ENCODE data around the gene TRAIP.
"Not testable (repeated sequence)": the region's sequence is repeated elsewhere in the genome, so short reads cannot be mapped to it uniquely, and the experiment has no call there.

The TRAIP gene

GRCh38 chr3:49872801-49873281 is 16.5 kb upstream of the TRAIP start:
- DNase-seq = no peak

DNA sequence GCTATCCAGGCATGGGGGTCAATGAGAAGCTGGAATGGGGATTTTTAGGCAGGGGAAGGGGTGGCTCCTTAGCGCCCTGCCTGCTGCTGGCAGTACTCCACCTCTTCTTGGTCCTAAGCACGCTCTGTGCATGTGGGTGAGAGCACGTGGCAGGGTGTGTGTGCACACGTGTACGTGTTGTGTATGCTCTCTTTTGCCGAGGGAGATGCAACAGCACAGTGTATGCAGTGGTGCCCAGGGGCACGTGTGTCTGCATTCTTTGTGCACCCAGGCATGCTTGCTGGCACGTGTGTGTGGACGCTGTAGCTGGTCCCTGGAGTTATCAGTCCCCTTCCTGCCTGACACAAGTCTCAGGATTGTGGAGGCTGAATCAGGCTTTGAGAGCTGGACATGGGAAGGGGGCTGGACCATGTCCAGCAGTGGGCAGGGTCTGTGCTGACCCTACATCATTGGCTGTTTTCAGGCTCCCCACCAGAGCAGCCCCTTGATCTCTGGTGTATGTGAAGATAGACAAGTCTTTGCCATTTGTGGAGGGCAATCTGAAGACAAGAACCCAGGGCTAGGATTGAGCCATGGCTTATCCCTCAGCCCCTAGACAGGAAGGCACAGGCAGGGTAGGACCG is 15.3 kb upstream of the TRAIP start:
- no peak for DNase-seq

GRCh38 chr3:49869525-49870126 is 13.3 kb upstream of the TRAIP start, which contains the start of gene CAMKV:
Gene CAMKV, minus strand, starts transcription at chr3:49869906. Its CDS starts 7,518 bp downstream, at chr3:49862388.
- DNase-seq = no peak

DNA sequence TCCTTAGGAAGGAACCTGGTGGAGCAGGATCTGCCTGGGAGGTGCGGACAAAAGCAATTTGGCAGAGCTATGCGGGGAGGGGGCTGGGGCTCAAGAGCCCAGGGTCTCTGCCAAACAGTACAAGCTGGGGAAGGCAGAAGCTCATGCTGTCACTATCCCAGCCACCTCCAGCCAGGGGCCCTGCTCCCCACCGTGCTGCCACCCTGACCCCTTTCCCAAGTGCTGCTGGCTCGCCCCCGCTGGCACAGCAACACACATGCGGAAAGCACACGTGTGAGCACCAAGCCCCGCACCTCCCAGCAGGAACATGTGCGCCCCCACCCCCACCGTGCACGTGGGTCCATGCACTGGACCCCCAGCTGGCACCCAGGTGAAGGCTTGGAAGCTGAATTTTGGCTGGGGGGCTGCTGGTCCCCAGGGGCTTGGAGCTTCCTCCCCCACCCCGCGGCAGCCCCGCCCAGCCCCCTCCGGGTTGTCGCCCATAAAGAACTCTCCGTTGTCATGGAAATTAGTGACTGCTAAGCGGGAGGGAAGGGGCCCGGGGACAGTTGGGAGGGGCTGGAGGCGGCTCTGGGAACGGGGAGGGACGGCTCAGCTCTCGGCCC is 12.6 kb upstream of the TRAIP start:
- DNase-seq = no peak

- no peak for DNase-seq
These were observed 11.5 kb upstream of the TRAIP start for GRCh38 chr3:49867871-49868321.

- DNase-seq = no peak
These were observed 11.0 kb upstream of the TRAIP start for GRCh38 chr3:49867400-49867799.

DNA sequence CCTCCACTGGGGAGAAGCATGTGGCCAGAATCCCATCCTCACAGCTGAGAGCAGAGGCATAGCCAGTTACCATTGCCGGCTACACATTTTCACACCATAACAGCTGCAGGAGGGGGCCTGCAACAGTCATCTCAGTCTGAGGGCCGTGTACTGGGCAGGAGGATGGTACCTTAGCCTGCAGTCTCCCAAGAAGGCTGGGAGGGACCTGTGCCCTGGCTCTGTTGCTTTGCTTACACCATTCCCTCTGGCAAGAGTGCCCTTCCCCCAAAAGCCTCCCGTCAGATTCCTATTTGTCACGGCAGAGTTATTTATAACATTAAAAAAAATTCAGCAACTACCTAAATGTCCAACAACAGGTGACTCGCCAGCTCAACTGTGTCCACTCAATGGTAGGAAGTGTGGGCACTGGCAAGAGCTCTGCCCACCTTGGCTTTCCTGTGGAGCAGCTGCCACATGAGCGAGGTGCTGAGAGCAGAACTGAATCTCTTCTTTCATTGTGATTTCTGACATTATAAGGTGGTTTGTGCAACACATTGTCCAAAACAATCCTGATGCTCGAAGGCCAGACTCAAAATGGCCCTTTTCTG is 8.9 kb upstream of the TRAIP start:
- no peak for DNase-seq

GRCh38 chr3:49864505-49864904 is 8.1 kb upstream of the TRAIP start:
- DNase-seq = no peak

DNA sequence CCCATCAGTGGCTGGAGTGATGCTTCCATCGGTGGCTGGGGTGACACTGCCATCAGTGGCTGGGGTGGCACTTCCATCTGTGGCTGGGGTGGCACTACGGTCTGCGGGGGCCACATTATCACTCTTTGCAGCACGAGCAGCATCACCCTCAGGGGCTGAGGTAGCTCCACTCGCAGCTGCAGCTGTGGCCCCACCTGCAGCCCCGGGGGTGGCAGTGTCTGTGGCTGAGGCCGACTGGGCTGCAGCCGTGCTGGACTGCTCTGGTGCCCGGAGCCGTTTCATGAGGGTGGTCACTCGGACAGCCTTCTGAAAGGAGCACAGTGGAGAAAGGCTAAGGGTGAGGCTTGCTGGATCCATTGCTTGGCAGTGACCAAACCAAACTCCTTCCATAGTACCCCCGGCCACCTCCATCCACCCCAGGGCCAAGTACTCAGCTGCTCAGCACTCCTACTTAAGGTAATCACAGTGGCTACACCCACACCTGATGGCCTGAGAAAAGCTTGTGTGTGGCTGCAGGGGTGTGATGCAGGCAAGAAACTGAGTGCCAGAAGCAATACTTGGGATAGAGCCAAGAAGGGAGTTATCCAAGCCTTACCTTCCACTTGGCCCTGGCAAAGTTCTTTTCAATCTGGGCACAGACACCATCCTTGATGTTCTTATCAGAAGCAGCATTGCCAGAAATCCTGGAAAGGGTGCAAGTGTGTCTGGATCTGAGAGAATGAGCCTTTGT is 3.4 kb upstream of the TRAIP start:
- no peak for DNase-seq

- no peak for DNase-seq
These were observed 702 bp downstream of the TRAIP start for GRCh38 chr3:49855662-49856061.

DNA sequence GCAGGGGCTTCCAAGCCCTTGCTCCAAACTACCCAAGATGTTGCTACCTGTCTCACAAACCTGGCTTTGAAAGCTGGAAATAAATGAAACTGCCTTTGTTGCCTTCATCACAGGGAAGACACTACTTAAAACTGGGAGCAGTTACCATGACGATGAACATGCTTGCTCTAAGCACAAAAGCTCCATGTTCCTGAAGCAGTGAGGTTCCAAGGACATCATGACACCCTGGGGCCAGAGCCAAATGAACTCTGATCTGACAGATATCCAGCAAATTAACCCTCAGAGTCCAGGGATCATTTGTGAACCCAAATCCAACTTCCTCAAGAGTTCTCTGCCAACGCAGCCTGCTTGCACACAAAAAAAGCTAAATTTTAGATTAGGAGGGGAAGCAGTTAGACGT is 10.7 kb downstream of the TRAIP start:
- no peak for DNase-seq

DNA sequence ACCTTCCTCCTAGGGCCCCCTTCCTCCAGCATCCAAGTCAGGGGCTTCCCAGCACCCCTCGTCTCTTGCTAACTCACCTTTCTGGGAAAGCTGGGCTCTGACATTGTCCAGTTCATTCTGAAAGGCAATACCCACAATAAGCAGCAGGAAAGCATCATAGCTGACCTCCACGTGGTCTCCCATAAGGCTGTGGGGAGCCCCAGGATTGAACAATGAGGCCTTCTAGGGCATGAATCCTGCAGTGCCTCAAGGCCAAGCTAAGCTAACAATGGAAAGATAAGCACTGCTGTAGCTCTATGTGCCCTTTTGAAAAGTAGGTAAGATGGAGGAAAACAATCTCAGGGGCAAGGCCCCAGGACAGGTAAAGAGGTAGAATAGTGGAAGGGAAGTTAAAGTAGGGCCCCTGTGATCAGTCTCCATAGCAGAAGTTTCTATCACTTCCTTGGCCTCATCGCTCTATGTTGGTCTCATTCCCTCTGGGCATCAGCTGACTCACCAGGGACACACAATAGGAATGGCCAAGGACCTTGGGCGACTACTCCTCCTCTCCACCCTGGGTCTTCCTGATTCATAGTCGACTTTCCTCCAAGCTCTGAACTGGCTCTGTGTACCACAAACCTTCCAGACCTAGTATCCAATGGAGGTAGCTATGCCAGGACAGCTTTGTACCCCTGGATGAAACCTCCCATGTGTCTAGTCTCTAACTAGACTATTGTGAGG is 11.7 kb downstream of the TRAIP start:
- DNase-seq = no peak

DNA sequence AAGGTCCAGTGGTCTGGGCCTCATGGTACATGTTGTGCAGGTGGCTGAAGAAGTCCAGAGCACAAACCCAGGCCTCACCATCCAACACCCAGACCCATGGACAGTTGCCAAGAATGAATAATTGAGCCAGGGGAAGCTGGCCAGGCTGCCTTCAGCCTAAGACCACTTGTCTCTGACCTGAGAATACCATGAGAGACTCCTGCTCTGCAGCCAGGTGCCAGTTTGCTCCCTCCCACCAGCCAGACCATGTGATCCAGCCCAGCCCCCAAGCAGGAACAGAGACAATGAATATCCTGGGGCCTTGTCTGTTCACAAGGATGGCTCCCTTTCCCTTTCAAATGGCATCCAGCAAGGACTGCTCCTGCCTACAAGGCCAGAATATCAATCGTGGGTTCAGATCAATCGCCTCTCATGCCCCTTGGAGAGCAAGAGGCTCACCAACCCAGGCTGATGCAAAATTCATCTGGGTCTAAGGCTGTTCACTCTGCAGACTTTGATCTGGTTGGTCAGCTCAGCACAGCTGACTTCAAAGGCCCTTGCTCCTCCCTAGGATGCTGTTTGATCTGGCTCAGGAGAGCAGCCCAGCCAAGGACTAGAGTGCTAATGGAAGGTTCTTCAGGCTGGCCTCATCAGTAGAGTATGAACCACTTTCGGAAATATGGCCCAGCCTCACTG is 13.4 kb downstream of the TRAIP start:
- no peak for DNase-seq

DNA sequence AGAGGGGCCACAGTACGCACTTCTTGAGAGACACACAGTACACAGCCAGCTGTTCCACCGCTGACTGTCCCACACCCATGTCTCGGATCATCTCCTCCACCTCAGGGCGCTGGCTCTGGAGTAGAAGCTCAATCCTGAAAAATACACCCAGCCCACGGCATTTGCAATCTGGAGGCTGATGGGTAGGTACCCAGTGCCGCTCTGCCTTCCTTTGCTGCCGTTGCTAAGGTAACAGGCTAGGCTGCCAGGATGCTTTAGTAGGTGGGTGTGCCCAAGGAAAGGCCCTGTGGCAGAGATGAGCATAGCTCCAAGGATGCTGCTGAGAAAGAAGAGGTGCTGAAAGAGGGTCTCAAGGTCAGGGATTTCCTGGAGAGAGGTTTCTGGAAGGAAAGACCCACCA is 14.6 kb downstream of the TRAIP start:
- DNase-seq = no peak

- no peak for DNase-seq
These were observed 15.2 kb downstream of the TRAIP start for GRCh38 chr3:49841126-49841696.

DNA sequence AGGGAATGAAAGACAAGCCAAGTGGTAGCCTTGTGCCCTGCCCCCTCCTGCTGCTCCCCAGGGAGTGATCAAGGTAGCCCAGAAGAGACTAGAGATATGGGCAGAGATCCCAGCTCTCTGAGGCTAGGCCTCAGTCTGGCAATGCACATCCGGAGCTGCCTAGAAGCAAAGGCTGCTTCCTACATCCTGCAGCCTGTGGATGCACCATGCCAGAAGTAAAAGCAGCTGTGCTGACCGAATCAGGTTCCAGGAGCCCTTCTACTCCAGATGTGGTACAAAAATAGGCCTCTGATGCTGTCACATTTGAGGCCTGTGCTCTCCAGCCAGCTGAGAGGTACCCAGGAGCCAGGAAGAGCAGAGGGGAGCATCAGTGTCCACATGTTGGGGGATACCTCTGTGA is 16.0 kb downstream of the TRAIP start:
- DNase-seq = no peak

DNA sequence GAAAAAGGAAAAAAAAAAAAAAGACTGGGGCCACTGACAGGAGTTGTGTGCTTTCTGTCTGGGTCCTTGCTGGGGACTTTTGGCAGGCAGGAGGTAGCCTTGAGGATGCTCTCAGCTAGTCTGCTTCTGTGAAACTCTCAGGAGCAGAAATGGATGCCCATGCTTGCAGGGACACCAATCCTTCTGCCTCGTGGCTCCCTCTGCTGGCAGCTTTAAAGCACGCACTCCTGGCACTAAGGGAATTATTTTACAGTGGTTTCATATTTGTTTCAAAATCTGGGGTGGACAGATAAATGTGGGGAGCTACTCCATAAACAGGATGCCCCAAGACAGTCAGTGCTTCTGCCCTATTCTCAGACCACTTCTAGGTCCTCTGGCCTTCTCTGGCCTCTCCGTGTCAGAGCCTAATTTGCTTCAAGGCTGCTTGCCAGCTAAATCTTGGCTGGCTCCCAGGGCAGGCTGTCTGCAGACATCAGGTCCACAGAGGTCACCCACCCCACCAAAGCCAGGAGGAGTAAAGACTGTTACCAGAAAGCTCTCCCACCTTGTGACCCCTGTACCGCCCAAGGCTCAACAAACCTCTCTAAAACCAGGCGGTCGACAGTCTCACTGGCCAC is 17.1 kb downstream of the TRAIP start:
- peak; percentile 72 for DNase-seq

- DNase-seq = no peak
These were observed 25.0 kb downstream of the TRAIP start for GRCh38 chr3:49831341-49831740.

DNA sequence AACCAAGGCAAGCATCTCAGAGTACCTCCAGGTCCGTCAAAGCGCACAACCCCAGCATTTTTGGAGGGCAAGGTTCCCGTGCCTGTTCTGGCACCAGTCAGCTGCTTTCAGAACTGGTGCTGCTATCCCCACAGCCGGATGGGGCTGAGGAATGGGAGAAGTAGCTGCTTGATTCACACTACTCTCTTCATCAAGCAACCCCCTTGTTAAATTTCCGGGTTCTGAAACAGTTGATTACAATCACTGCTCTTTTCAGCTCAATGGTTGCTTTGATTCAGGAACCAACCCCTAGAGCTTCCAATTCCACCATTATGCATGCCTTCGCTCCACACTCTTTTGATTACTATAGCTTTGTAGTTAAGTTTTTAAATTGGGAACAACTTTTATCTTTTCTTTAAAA is 30.3 kb downstream of the TRAIP start:
- DNase-seq = no peak

DNA sequence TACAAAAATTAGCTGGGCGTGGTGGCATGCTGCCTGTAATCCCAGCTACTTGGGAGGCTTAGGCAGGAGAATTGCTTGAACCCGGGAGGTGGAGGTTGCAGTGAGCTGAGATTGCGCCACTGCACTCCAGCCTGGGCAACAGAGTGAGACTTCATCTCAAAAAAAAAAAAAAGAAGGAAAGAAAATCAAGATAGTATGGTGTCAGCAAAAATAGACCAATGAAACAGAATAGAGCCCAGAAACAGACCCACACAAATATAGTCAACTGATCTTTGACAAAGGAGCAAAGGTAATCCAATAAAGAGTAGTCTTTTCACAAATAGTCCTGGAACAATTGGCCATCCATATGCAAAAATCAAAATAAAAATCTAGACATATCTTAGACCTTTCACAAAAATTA is 33.2 kb downstream of the TRAIP start:
- not testable (repeated sequence) for DNase-seq
